H1 (cell line): ENCODE data around the gene TTC3. TPM values are rescaled to one million over a fixed set of nuclear protein-coding genes. Genes with fewer than 3 reads are reported as not detected.

Source experiments
- CTCF ChIA-PET: fragments of 300-600 bp; sonication (Branson Sonifier 250); formaldehyde crosslinking; loops from one replicate; lab custom pipeline; 2021; ENCODE audit not compliant: partially characterized antibody; lab: Charles Lee
- POLR2A ChIA-PET: fragments of 300-600 bp; sonication (Branson Sonifier 250); formaldehyde crosslinking; loops from one replicate; lab custom pipeline; 2021; ENCODE audit warnings: inconsistent platforms; ENCODE audit not compliant: partially characterized antibody; lab: Charles Lee
- DNase-seq, 2 experiments: peaks; one replicate each; pipeline versions ENCODE4 v3.0.0 to v3.0.0-alpha.2; 2010 to 2022; ENCODE audit warnings: low spot score in 2 of 2, low read depth in 1 of 2, mixed read lengths in 1 of 2
- FAIRE-seq: peaks from 2 replicates; lab custom pipeline; 2011; peaks lifted over from hg19 to GRCh38; lab: Jason Lieb, UNC
- H2AFZ ChIP-seq: 2 replicates; pipeline ENCODE4 v1.8.1; 2012; ENCODE audit warnings: low read length, inconsistent platforms
- H2AK5ac ChIP-seq: 2 replicates; pipeline ENCODE4 v1.6.1; 2013; ENCODE audit warnings: low read depth, low read length
- H2BK120ac ChIP-seq: replicated peaks from 2 replicates; pipeline ENCODE3; 2013; ENCODE audit warnings: low read depth, low read length, inconsistent platforms
- H2BK12ac ChIP-seq: 2 replicates; pipeline ENCODE4 v1.6.1; 2013; ENCODE audit warnings: low read depth, low read length
- H2BK15ac ChIP-seq: 2 replicates; pipeline ENCODE4 v1.6.1; 2013; ENCODE audit warnings: low read length
- H2BK20ac ChIP-seq: 2 replicates; pipeline ENCODE4 v1.6.1; 2013; ENCODE audit warnings: low read length
- H2BK5ac ChIP-seq: 2 replicates; pipeline ENCODE4 v1.6.1; 2013; ENCODE audit warnings: low read depth, low read length
- H3K14ac ChIP-seq: 2 replicates; pipeline ENCODE4 v1.6.1; 2013; ENCODE audit warnings: inconsistent platforms; ENCODE audit not compliant: insufficient read length
- H3K18ac ChIP-seq: 2 replicates; pipeline ENCODE4 v1.6.1; 2013; ENCODE audit warnings: low read length; ENCODE audit errors: extremely low read depth
- H3K23ac ChIP-seq: 2 replicates; pipeline ENCODE4 v1.6.1; 2013; ENCODE audit warnings: inconsistent platforms; ENCODE audit not compliant: insufficient read length
- H3K23me2 ChIP-seq: 2 replicates; pipeline ENCODE4 v1.6.1; 2013; ENCODE audit warnings: low read depth, low read length
- H3K27ac ChIP-seq: 2 replicates; pipeline ENCODE4 v1.6.1; 2011; ENCODE audit warnings: low read depth, low read length, inconsistent platforms
- H3K27me3 ChIP-seq, 4 experiments: replicated peaks in 1 of 4; 1 replicate in 1 of 4; 2 replicates in 3 of 4; pipeline versions ENCODE4 v1.6.1 to v1.8.1; 2011 to 2013; ENCODE audit warnings: low read length in 3 of 4, mild to moderate bottlenecking in 3 of 4, inconsistent platforms in 2 of 4, mixed read lengths in 2 of 4, moderate library complexity in 1 of 4; ENCODE audit not compliant: control insufficient read depth in 3 of 4, insufficient read depth in 3 of 4; ENCODE audit errors: extremely low read depth in 1 of 4
- H3K36me3 ChIP-seq, 4 experiments: 2 replicates each; pipeline versions ENCODE4 v1.6.1 to v1.8.1; 2011 to 2013; ENCODE audit warnings: mild to moderate bottlenecking in 4 of 4, low read length in 3 of 4, moderate library complexity in 2 of 4, control low read depth in 1 of 4, inconsistent platforms in 1 of 4; ENCODE audit not compliant: insufficient read depth in 4 of 4, control insufficient read depth in 2 of 4
- H3K4ac ChIP-seq: replicated peaks from 2 replicates; pipeline ENCODE3; 2013; ENCODE audit warnings: low read length, low read depth, mixed read lengths, inconsistent platforms; ENCODE audit not compliant: insufficient read length
- H3K4me1 ChIP-seq, 4 experiments: replicated peaks in 1 of 4; 1 replicate in 1 of 4; 2 replicates in 3 of 4; pipeline versions ENCODE4 v1.6.1 to v1.8.1; 2011 to 2013; ENCODE audit warnings: low read length in 3 of 4, inconsistent platforms in 2 of 4, mixed read lengths in 1 of 4; ENCODE audit not compliant: insufficient read depth in 4 of 4, control insufficient read depth in 3 of 4
- H3K4me2 ChIP-seq, 2 experiments: 2 replicates each; pipeline versions ENCODE4 v1.6.1 to v1.8.1; 2011 to 2013; ENCODE audit warnings: low read depth in 2 of 2, low read length in 2 of 2, control low read depth in 1 of 2, inconsistent platforms in 1 of 2, mild to moderate bottlenecking in 1 of 2; ENCODE audit not compliant: insufficient read depth in 1 of 2
- H3K4me3 ChIP-seq, 4 experiments: fragments of 200-600, 300-600 bp in 1 of 4; sonication (generic), shearing (Covaris generic), sonication (Bioruptor Twin) in 1 of 4; 2 replicates each; pipeline versions ENCODE4 v1.5.1 to v1.8.1; 2011 to 2016; ENCODE audit warnings: low read length in 4 of 4, low read depth in 3 of 4, control low read depth in 2 of 4, inconsistent platforms in 2 of 4, mild to moderate bottlenecking in 2 of 4, mixed read lengths in 1 of 4, moderate library complexity in 1 of 4; ENCODE audit not compliant: insufficient read depth in 2 of 4; ENCODE audit errors: extremely low read depth in 1 of 4
- H3K56ac ChIP-seq: replicated peaks from 2 replicates; pipeline ENCODE3; 2013; ENCODE audit warnings: low read depth, mild to moderate bottlenecking, mixed read lengths, low read length, inconsistent platforms; ENCODE audit not compliant: insufficient read length
- H3K79me1 ChIP-seq: 2 replicates; pipeline ENCODE4 v1.6.1; 2013; ENCODE audit warnings: low read depth, low read length, control low read depth
- H3K79me2 ChIP-seq, 2 experiments: 2 replicates each; pipeline versions ENCODE4 v1.6.1 to v1.8.1; 2012 to 2013; ENCODE audit warnings: low read length in 2 of 2, mild to moderate bottlenecking in 2 of 2, inconsistent platforms in 1 of 2; ENCODE audit not compliant: insufficient read depth in 2 of 2, control insufficient read depth in 1 of 2
- H3K9ac ChIP-seq, 4 experiments: replicated peaks in 1 of 4; 1 replicate in 1 of 4; 2 replicates in 3 of 4; pipeline versions ENCODE4 v1.6.1 to v1.8.1; 2011 to 2013; ENCODE audit warnings: low read depth in 3 of 4, low read length in 3 of 4, control low read depth in 2 of 4, mild to moderate bottlenecking in 2 of 4, moderate library complexity in 2 of 4, inconsistent platforms in 1 of 4; ENCODE audit errors: extremely low read depth in 1 of 4
- H3K9me3 ChIP-seq, 2 experiments: 2 replicates each; pipeline versions ENCODE4 v1.6.1 to v1.8.1; 2012 to 2013; ENCODE audit warnings: mild to moderate bottlenecking in 2 of 2, moderate library complexity in 2 of 2, control low read depth in 1 of 2, inconsistent platforms in 1 of 2, low read depth in 1 of 2, low read length in 1 of 2, mixed read lengths in 1 of 2; ENCODE audit not compliant: insufficient read depth in 2 of 2
- H4K20me1 ChIP-seq, 2 experiments: replicated peaks in 1 of 2; 2 replicates each; pipeline versions ENCODE3 to v1.8.1; 2011 to 2013; ENCODE audit warnings: inconsistent platforms in 2 of 2, low read length in 2 of 2, mild to moderate bottlenecking in 1 of 2; ENCODE audit not compliant: insufficient read depth in 2 of 2, control insufficient read depth in 1 of 2
- H4K5ac ChIP-seq: 2 replicates; pipeline ENCODE4 v1.6.1; 2013; ENCODE audit warnings: low read length, low read depth, mixed read lengths, inconsistent platforms; ENCODE audit not compliant: insufficient read length
- H4K8ac ChIP-seq: 2 replicates; pipeline ENCODE4 v1.8.0; 2013; ENCODE audit warnings: mild to moderate bottlenecking, moderate library complexity, low read length, inconsistent platforms; ENCODE audit not compliant: insufficient read depth; ENCODE audit errors: extremely low read depth
- H4K91ac ChIP-seq: replicated peaks from 2 replicates; pipeline ENCODE3; 2013; ENCODE audit warnings: low read length, mixed read lengths, inconsistent platforms; ENCODE audit not compliant: insufficient read length
- CEBPB ChIP-seq: IDR thresholded peaks from 2 replicates; pipeline ENCODE4 v1.6.1; 2012; ENCODE audit warnings: low read depth, low read length
- FOSL1 ChIP-seq: IDR thresholded peaks from 2 replicates; pipeline ENCODE4 v1.6.1; 2011; ENCODE audit warnings: mild to moderate bottlenecking, low read depth, low read length, moderate library complexity; ENCODE audit not compliant: insufficient read depth
- KDM4A ChIP-seq: IDR thresholded peaks from one replicate; pipeline ENCODE4 v1.7.1; 2012; ENCODE audit warnings: low read depth, mild to moderate bottlenecking, moderate library complexity, low read length, inconsistent platforms; ENCODE audit not compliant: severe bottlenecking
- MAFK ChIP-seq: IDR thresholded peaks from 2 replicates; pipeline ENCODE4 v1.6.1; 2012; ENCODE audit warnings: low read depth, mild to moderate bottlenecking, improper control_type of control experiment, low read length
- RXRA ChIP-seq: IDR thresholded peaks from 2 replicates; pipeline ENCODE4 v1.6.1; 2011; ENCODE audit warnings: low read depth, mild to moderate bottlenecking, low read length, moderate library complexity; ENCODE audit not compliant: insufficient read depth
- SP2 ChIP-seq: IDR thresholded peaks from 2 replicates; pipeline ENCODE4 v1.6.1; 2012; ENCODE audit warnings: mild to moderate bottlenecking, low read length, inconsistent platforms
- SP4 ChIP-seq: IDR thresholded peaks from 2 replicates; pipeline ENCODE4 v1.6.1; 2012; ENCODE audit warnings: low read length, inconsistent platforms
- SUZ12 ChIP-seq: fragments of 200-600 bp; sonication (generic); IDR thresholded peaks from 2 replicates; pipeline ENCODE4 v1.6.1; 2012; ENCODE audit warnings: mild to moderate bottlenecking, inconsistent platforms, low read length, moderate library complexity, mixed read lengths
- TAF7 ChIP-seq: optimal IDR thresholded peaks from 2 replicates; pipeline ENCODE3; 2011; ENCODE audit warnings: low read depth, mild to moderate bottlenecking, inconsistent platforms, low read length, moderate library complexity, borderline replicate concordance
- TBP ChIP-seq: IDR thresholded peaks from 2 replicates; pipeline ENCODE4 v1.6.1; 2011; ENCODE audit warnings: low read depth, low read length, improper control_type of control experiment
- TEAD4 ChIP-seq: IDR thresholded peaks from 2 replicates; pipeline ENCODE4 v1.6.1; 2012; ENCODE audit warnings: low read depth, low read length, inconsistent platforms, mixed read lengths
- YY1 ChIP-seq: IDR thresholded peaks from 2 replicates; pipeline ENCODE4 v1.6.1; 2011; ENCODE audit warnings: low read depth, mild to moderate bottlenecking, low read length
- WGBS, 2 experiments: shearing (Covaris generic) in 1 of 2; methylation state at CpG; one replicate each; pipeline versions ENCODE4 v1.1.6 to v1.1.7; 2013 to 2015; ENCODE audit warnings: low lambda C conversion rate in 2 of 2, mixed read lengths in 2 of 2, inconsistent platforms in 1 of 2, low coverage in 1 of 2, missing lambda C conversion rate in 1 of 2; ENCODE audit not compliant: insufficient replicate concordance in 2 of 2, insufficient coverage in 1 of 2, insufficient read length in 1 of 2; ENCODE audit errors: extremely low coverage in 1 of 2, missing lambda C conversion rate in 1 of 2; 5-methylcytosine and 5-hydroxymethylcytosine counted together
- polyA plus RNA-seq, 7 experiments: library from polyadenylated mRNA; depleted of rRNA in 3 of 7; stranded (reverse) in 5 of 7; unstranded in 2 of 7; fragments of >200 nt in 5 of 7; fragments of 200-250 nt in 2 of 7; gene quantifications; 1 replicate in 5 of 7; 2 replicates in 1 of 7; 4 replicates in 1 of 7; pipeline versions ENCODE4 v1.2.1 to v1.2.3, GENCODE V29; 2011 to 2013; ENCODE audit warnings: missing spikeins in 2 of 7, mixed read lengths in 2 of 7
- total RNA-seq: library from RNA; stranded (reverse); fragmentation: NEBNext Ultra II Directional; extraction: Animal tissue kit (Norgen Biotek cat#: 25700); gene quantifications from 2 replicates; pipeline ENCODE4 v1.2.1, GENCODE V29; 2021
- TF ChIP-seq, protein P1 (sequence below): IDR thresholded peaks from 2 replicates; pipeline ENCODE4 v1.6.1; 2011; ENCODE audit warnings: low read length, improper control_type of control experiment

Gene TTC3
- total and polyA plus RNA-seq, 2 of the 8 experiments (the other 6 are each of a cell fraction or from before 2014, with no cell fraction given) = 11.0 to 36.2 TPM

DNA sequence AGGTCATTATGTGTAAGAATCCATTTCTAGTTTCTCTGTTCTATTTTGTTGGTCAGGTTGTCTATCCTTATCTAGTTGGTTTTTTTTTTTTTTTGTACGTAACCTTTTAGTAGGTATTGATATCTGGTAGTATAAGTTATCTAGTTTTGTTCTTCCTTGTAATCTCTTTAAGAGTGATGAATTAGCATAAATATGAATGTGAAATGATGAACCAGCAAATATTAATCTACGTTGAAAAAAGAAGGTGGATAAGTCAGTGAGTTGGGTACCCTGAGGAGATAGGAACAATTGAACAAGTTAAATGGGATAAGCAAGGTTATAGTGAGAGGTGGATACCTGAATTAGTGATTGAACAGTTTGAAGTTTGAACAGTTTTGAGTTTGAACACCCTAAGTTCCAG lies 33.9 kb downstream of the TTC3 start:
- H2AFZ ChIP-seq = no peak overlapping the region
- no peaks in the 10 kb centered on the region for H3K79me1 ChIP-seq
- H4K91ac ChIP-seq = no peak overlapping the region
- H2BK20ac ChIP-seq = no peak overlapping the region
- no peak overlapping the region for H4K8ac ChIP-seq
- H3K23me2 ChIP-seq = no peaks in the 10 kb centered on the region; the same call in 1 of the 2 replicates
- no peak overlapping the region for H3K9ac ChIP-seq
- no peaks in the 10 kb centered on the region for H3K79me2 ChIP-seq
- H2AK5ac ChIP-seq = no peak overlapping the region
- H3K56ac ChIP-seq = no peak overlapping the region
- no peak overlapping the region for H3K4ac ChIP-seq
- H3K4me2 ChIP-seq = no peak overlapping the region
- peaks cover 11% of the 10 kb centered on the region in 2 experiments for H3K9me3 ChIP-seq
- no peaks in the 10 kb centered on the region for H4K20me1 ChIP-seq
- H3K36me3 ChIP-seq = peaks cover 0 to 8% (median 4%) of the 10 kb centered on the region in 4 experiments; a peak in 2 of 8 replicates
- ChIA-PET CTCF (no interaction called here), POLR2A (no interaction called here)
- no peaks in the 10 kb centered on the region for H3K4me1 ChIP-seq
- WGBS, 2 experiments = 91% methylated on average over 2 of the region's 2 CpGs; no CpG with 5 or more reads in 1 of the 2 experiments
- no peak overlapping the region for H3K27ac ChIP-seq
- DNase-seq (no peak), FAIRE-seq (no peak)
- no peak overlapping the region for H2BK15ac ChIP-seq
- no peak overlapping the region for H3K14ac ChIP-seq
- no peak overlapping the region for H3K18ac ChIP-seq
- no peak overlapping the region for H2BK12ac ChIP-seq
- H3K4me3 ChIP-seq = no peak overlapping the region
- TF ChIP-seq CEBPB (no peak), YY1 (no peak), SP2 (no peak), RXRA (no peak), SUZ12 (no peak), FOSL1 (no peak), TBP (no peak), KDM4A (no peak), TAF7 (no peak), MAFK (no peak), TEAD4 (no peak), SP4 (no peak)
- TF ChIP-seq, protein P1, sequence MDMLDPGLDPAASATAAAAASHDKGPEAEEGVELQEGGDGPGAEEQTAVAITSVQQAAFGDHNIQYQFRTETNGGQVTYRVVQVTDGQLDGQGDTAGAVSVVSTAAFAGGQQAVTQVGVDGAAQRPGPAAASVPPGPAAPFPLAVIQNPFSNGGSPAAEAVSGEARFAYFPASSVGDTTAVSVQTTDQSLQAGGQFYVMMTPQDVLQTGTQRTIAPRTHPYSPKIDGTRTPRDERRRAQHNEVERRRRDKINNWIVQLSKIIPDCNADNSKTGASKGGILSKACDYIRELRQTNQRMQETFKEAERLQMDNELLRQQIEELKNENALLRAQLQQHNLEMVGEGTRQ = no peak
- no peak overlapping the region for H2BK5ac ChIP-seq
- no peak overlapping the region for H3K23ac ChIP-seq
- H4K5ac ChIP-seq = no peak overlapping the region
- H2BK120ac ChIP-seq = no peak overlapping the region
- H3K27me3 ChIP-seq = no peaks in the 10 kb centered on the region; a peak in 1 of 7 replicates
